Endothelial cell of umbilical vein (primary cell): Measurements from ENCODE around the gene PNKP.

Source experiments
- EZH2 ChIP-seq: IDR thresholded peaks from 2 replicates; pipeline ENCODE4 v1.6.1; 2012; ENCODE audit warnings: borderline replicate concordance, low read depth, mild to moderate bottlenecking, moderate library complexity, low read length, inconsistent platforms; ENCODE audit not compliant: severe bottlenecking
- FOS ChIP-seq: IDR thresholded peaks from 2 replicates; pipeline ENCODE4 v1.6.1; 2011; ENCODE audit warnings: mild to moderate bottlenecking, low read length, moderate library complexity, borderline replicate concordance; ENCODE audit not compliant: insufficient read depth
- GATA2 ChIP-seq: IDR thresholded peaks from 2 replicates; pipeline ENCODE4 v1.7.0; 2011; ENCODE audit warnings: low read depth, mild to moderate bottlenecking, moderate library complexity, mixed read lengths, low read length; ENCODE audit not compliant: insufficient read length, insufficient read depth
- JUN ChIP-seq: IDR thresholded peaks from 2 replicates; pipeline ENCODE4 v1.6.1; 2011; ENCODE audit warnings: borderline replicate concordance, low read depth; ENCODE audit not compliant: insufficient read length, insufficient read depth
- MAX ChIP-seq: IDR thresholded peaks from 2 replicates; pipeline ENCODE4 v1.6.1; 2011; ENCODE audit not compliant: insufficient read depth, insufficient read length
- MYC ChIP-seq: IDR thresholded peaks from one replicate; pipeline ENCODE4 v1.6.1; 2011; ENCODE audit warnings: mild to moderate bottlenecking, low read depth, low read length
- POLR2A ChIP-seq: IDR thresholded peaks from 2 replicates; pipeline ENCODE4 v1.6.1; 2012; ENCODE audit warnings: low read depth, mild to moderate bottlenecking, control low read depth, low read length
- POLR2AphosphoS5 ChIP-seq: IDR thresholded peaks from 2 replicates; pipeline ENCODE4 v1.6.1; 2012; ENCODE audit warnings: low read depth, mild to moderate bottlenecking, control low read depth, low read length, moderate library complexity; ENCODE audit not compliant: insufficient read depth
- TF ChIP-seq, protein P1 (sequence below), 2 donors: IDR thresholded peaks; 1 replicate in 1 of 2; 2 replicates in 1 of 2; pipeline ENCODE4 v1.5.1; 2011; ENCODE audit warnings: low read length in 2 of 2, mild to moderate bottlenecking in 2 of 2, moderate library complexity in 2 of 2, control low read depth in 1 of 2, inconsistent platforms in 1 of 2, low read depth in 1 of 2; ENCODE audit not compliant: insufficient read depth in 1 of 2; ENCODE audit errors: extremely low read depth in 1 of 2

DNA sequence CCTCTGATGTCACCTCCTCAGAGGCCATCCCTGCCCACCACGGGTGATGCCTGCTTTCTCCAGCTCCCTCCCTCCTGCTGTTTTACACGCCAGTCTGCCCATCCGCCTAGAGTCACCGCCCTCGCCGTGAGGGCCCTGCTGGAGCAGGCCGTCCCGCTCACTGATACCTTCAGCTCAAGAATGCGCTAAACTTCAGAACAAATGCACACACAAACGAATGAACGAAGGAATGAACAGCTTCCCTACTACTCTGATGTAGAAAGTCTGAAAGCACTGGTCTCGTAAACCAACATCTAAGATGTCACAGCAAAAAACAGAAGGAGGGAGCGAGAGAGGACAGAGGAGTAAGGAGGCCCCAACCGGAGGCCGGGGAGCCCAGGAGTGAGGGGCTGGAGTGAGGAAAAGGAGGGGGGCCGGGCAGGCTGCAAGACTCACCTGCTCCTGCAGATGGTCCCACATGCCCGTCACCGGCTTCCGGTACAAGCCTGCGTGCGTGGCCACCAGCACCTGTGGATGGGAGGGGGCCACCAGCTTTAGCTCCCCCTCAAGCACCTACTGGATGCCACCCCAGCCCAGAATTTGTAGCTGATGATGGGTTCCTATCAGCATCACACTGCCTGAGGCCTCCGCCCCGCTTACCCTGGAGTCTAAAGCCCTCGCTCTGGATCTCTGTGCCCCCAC is 4.0 kb downstream of the PNKP start:
- TF ChIP-seq, protein P1, sequence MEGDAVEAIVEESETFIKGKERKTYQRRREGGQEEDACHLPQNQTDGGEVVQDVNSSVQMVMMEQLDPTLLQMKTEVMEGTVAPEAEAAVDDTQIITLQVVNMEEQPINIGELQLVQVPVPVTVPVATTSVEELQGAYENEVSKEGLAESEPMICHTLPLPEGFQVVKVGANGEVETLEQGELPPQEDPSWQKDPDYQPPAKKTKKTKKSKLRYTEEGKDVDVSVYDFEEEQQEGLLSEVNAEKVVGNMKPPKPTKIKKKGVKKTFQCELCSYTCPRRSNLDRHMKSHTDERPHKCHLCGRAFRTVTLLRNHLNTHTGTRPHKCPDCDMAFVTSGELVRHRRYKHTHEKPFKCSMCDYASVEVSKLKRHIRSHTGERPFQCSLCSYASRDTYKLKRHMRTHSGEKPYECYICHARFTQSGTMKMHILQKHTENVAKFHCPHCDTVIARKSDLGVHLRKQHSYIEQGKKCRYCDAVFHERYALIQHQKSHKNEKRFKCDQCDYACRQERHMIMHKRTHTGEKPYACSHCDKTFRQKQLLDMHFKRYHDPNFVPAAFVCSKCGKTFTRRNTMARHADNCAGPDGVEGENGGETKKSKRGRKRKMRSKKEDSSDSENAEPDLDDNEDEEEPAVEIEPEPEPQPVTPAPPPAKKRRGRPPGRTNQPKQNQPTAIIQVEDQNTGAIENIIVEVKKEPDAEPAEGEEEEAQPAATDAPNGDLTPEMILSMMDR (IDR thresholded peaks at IDR 0.05; ENCODE audit: extremely low read depth in 1 of 2, insufficient read depth in 1 of 2, low read depth in 1 of 2, low read length in 2 of 2) = no peak
- TF ChIP-seq POLR2A (no peak), EZH2 (no peak), POLR2AphosphoS5 (no peak), MAX (no peak), MYC (no peak), JUN (no peak), GATA2 (no peak), FOS (no peak)
